Iris pigment epithelial cell (primary cell): ENCODE data around the gene ALDH4A1.
"Not testable (repeated sequence)": the region's sequence is repeated elsewhere in the genome, so short reads cannot be mapped to it uniquely, and the experiment has no call there.

Source experiments
- DNase-seq: peaks from one replicate; pipeline ENCODE4 v3.0.0-alpha.2; 2011; ENCODE audit warnings: low read depth

ALDH4A1 gene

DNA sequence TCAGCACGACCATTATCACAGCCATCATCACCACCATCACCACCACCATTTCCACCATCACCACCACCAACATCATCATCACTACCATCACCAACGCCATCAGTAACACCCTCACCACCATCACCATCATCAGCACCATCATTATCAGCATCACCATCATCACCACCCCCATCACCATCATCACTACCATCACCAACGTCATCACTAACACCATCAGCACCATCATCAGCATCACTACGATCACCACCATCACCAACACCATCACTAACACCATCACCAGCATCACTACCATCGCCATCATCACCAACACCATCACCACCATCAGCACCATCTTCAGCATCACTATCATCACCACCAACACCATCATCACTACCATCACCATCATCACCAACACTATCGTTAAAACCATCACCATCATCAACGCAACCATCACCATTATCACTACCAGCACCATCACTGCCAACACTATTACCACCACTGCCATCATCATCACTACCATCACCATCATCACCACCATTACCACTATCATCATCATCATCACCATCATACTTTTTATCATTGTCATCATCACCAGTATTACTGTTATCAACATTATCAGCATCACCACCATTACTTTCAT lies 44.2 kb downstream of the ALDH4A1 start:
- DNase-seq = no peak

GRCh38 chr1:18856435-18856834 lies 45.9 kb downstream of the ALDH4A1 start:
- DNase-seq = no peak

GRCh38 chr1:18855573-18855972 lies 46.8 kb downstream of the ALDH4A1 start:
- no peak for DNase-seq

DNA sequence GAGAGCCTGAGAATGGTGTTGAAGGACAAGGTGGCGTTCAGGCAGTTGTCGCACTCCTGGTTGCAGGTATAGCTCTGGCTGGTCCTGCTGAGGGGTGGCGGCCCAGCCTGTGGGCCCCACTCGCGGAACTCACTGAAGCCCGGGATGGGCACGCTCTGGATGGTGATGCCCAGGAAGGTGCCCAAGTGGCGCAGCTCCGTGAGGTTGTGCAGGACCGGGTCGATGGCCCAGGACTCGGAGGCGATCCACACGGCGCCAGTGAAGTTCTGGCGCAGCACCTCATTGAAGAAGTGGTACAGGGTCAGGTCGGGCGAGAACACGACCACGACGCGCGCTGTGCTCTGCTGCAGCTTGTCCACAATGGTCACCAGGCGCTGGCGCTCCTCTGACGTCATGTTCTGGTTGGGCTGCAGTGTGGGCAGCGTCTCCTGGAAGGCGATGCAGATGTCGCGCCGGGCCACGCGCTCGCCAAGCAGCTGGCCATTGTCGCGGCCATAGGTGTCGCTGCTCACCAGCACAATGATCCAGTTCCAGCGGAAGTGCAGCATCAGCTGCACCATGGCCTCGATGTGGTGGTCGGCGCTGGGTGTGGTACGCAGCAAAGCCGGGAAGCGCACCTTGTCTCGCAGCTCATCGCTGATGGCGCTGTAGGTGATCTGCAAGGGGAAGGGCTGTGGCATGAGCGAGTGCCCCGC lies 47.9 kb downstream of the ALDH4A1 start:
- DNase-seq = no peak

DNA sequence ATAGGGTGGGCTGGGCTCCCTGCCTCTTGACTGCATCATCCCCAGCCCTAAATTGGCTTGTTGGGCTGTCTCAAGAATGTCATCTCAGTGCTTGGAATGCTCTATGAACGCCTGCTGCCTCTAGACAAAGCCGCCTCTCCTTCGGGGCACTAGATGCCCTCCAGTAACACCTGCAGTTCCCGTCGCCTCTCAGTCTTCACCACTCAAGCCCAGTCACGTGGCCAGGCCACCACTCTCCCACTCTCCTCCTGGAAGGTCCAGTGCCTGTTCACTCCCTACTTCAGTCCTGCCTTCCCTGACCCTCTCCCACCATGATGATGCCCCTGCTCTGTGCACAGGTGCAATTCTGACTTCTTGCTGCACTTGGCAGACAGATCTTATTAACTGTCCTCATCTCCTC lies 49.9 kb downstream of the ALDH4A1 start:
- DNase-seq = no peak

DNA sequence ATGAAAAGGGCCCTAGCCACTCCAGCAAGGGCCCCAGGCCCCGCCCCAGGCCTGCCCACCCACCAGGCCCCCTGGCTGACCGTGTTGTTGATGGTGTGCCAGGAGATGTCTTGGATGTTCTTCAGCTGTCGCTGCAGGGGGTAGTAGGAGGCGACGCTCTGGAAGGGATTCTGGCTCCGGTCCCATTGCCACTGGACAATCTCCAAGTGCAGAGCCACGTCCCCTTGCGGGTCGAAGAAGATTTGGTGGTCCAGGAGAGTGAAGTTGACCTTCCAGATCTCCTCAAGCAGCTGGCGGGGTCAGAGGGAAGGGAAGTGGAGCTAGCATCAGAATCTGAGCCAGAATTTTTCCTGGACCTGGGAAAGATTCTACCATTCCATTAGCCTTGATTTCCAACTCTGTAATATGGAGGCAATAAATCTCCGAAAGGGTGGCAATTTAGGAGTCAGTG lies 53.1 kb downstream of the ALDH4A1 start:
- DNase-seq = no peak

- DNase-seq = not testable (repeated sequence)
Measured at GRCh38 chr1:18847723-18848122, 54.6 kb downstream of the ALDH4A1 start.

DNA sequence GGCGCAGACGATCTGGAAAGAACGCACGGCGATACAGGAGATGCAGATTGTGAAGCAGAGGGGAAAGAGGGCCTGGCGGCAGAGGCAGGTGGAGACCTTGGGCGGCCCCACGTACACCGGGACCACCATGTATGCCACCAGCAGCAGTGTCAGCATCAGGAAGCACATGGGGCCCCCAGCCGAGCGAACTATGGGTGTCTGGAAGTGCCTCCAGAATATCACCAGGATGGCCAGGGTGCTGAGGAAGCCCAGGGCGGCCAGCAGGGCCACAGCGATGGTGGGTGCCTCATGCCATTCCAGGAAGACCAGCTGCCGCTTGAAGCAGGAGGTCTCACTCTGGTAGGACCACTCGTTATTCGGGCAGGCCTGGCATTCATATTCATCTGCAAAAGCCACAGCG lies 62.2 kb downstream of the ALDH4A1 start:
- DNase-seq = no peak

GRCh38 chr1:18836654-18837053 lies 65.7 kb downstream of the ALDH4A1 start:
- no peak for DNase-seq

- DNase-seq = not testable (repeated sequence)
Measured at GRCh38 chr1:18832319-18832718, 70.0 kb downstream of the ALDH4A1 start.

DNA sequence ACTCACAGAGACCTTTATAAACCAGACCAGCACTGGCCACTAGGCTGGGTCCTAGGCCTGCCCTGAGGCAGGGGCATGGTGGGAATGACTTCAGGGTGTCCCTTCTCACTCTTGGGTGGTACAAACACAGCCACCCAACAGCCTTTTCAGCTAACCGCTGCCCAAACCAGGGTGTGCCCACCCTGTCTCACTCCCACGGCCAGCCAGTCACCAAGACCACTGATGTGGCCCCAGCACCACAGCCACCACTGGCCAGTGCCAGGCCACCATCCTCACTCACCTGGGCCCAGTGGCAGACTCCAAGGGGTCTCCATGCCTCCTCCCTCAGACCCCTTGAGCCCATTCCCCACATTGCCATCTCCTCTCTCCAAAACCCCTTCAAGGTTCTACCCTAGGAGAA lies 70.7 kb downstream of the ALDH4A1 start:
- DNase-seq = no peak

- no peak for DNase-seq
Measured at GRCh38 chr1:18830596-18830995, 71.8 kb downstream of the ALDH4A1 start.

DNA sequence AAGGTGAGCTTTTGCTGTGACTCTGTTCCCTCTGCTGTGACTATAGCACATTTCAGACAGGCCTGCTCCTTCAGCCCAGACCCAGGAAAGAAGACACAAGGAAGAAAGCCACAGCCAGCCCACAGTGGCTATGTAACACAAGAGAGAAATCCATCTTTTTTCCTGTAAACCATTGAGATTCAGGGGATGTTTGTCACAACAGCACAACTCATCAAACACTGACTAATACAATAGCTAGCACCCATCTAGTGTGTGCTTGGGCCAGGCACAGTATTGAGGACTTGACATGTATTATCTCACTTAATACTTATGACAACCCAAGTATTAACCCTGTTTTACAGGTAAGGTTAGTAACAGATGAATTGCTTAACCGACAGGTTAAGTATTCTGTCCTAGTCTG lies 72.7 kb downstream of the ALDH4A1 start:
- DNase-seq = no peak

GRCh38 chr1:18828224-18828623 lies 74.1 kb downstream of the ALDH4A1 start:
- no peak for DNase-seq

- DNase-seq = no peak
Measured at GRCh38 chr1:18823438-18823837, 78.9 kb downstream of the ALDH4A1 start.
